ENCODE measurements around the gene ESYT2.
"Not testable (repeated sequence)": the region's sequence is repeated elsewhere in the genome, so short reads cannot be mapped to it uniquely, and the experiment has no call there.

Gene ESYT2

DNA sequence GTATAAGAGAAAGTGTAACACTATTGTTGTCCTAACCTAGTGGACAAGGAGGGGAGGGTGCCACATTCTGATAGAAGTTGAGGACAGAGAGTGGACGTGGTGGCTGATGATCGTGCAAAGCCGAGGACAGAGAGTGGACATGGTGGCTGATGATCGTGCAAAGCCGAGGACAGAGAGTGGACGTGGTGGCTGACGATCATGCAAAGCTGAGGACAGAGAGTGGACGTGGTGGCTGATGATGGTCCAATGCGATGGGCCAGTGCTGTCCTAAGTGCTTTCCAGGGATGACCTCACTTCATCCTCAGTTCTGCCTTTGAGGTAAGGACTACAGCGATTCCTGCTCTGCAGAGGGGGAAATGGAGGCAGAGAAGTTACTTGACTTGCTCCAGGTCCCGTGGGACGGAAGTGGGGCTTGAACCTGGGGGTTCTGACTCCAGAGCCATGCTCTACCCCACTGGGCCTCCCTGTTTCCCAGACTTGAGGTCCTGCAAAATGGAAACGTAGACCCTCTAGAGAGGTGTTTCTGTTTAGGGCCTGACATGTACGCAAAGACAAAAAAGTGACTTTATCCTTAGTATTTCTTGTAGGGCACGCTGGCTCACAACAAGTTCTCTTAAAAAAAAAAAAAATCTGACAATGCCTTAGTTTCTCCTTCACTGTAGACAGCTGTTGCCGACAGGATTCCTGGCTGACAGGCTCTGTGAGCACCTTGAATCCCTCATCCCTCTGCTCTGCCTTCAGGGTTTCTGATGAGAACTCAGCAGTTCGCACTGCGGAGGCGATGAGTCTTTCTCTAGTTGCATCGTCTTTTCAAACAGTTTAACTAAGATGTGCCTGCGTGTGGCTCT lies 104.4 kb downstream of the ESYT2 start:
- DNase-seq (ENCODE audit: low read depth): no peak

DNA sequence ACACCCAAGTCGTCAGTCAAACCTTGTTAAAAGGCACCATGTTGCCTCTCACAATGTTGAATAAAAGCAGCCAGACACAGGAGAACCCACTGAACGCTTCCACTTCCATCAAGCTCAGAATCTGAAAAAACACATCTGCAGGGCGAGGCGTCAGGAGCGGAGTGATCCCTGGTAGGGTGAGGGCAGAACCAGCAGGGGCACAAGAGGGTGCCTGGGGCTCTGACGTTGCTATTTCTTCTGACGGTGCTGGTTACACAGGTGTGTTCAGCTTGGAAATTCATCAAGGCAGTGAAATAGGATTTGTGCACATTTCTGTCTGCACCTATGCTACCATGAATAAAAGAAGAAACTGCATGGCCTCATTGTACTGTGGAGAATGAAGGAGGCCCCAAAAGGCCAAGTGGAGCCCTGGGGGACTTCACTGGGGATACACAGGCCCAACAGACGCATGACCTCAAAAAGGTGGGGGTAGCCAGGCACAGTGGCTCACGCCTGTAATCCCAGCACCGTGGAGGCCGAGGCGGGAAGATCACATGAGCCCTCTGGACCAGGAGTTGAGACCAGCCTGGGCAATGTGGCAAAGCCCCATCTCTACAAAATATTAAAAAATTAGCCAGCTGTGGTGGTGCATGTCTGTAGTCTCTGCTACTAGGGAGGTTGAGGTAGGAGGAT lies 105.5 kb downstream of the ESYT2 start:
- DNase-seq (ENCODE audit: low read depth): no peak

DNA sequence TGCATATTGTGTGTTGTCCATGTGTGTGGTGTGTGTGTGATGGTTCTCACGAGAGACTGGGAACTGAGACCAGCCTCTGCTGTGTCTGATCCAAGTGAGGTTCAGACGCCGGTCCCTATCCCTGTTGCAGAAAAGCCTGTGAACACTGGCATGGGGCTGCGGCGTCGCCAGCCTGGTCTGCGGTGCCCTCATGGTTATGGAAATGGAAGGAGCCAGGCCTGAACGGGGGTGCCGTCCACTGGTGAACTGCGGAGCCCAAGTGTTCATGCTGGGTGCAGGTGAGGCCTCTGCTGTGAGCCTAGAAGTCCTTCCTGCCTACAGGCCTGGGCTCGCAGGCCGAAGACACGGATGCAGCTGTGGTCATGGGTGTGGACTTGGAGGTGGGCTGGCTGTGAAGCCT lies 106.0 kb downstream of the ESYT2 start:
- DNase-seq (ENCODE audit: low read depth): no peak

DNA sequence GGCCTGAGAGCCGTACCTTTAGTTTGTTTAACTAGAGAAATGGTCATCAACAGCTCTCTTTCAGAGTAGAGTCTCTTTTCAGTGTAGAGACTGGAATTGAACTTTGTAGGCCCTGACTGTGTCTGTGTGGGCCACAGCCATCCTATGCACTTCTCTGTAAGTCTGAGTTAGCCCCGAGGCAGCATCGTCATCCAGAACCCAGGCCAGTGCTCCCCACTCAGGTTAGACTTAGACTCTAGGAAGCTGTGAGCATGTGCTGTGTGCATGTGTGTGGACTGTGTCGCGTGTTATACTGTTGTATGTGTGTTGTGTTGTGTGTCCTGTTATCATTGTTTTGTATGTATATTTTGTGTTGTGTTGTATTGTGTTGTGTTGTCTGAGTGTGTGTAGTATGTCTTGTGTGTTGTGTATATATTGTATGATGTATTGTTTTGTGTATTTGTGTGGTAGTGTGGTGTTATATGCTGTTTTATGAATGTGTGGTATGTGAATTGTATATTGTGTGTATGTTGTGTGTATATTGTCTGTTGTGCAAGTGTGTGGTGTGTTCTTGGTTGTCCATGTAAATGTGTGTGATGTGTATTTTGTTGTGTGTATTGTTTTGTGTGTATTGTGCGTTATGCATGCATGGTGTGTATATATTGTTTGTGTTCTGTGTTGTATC lies 106.6 kb downstream of the ESYT2 start:
- no peak for DNase-seq (ENCODE audit: low read depth)

DNA sequence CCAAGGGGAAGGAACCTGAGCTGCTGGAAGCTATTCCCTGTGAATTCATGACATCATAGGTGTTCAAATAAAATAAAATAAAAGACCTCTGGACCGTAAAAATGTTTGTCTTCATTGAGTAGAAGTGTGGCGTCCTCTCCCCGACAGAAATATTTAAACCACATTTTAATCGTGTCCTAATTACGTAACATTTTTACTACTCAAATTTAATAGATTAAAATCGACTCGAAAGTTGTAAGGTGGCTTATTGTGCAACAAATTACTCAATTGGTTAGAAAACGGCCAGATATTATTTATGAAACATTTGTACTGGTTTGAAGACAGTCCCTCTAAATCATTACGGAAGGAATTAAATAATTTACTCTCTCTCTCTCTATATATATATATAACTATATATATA lies 109.2 kb downstream of the ESYT2 start:
- DNase-seq (ENCODE audit: low read depth): no peak

DNA sequence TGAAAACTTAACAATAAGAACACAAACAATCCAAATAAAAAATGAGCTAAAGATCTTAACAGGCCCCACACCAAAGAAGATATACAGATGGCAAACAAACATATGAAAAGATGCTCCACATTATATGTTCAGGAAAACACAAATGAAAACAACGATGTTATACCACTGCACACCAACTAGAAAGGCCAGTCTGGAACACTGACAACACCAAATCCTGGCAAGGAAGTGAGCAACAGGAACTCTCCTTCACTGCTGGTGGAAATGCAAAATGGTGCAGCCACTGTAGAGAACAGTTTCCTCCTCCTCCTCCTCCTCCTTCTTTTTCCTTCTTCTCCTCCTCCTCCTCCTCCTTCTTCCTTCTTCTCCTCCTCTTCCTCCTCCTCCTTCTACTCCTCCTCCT lies 112.5 kb downstream of the ESYT2 start:
- no peak for DNase-seq (ENCODE audit: low read depth)

DNA sequence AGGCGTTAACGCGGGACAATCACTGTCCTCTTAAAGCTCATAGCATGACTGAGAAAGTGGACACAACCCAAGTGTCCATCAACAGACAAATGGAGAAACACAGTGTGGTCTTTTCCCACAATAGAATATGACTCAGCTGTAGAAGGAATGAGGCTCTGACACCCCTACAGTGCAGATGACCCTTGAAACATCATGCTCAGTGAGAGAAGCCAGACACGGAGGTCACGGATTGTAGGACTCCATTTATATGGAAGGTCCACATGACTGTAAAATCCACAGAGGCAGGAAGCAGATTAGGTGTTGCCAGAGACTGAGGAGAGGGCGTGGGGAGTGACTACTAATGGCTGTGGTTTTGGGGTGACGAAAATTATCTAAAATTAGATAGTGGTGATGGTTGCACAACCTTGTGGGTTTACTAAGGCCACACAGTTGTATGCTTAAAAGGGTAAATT lies 118.6 kb downstream of the ESYT2 start:
- peak; percentile 75 for DNase-seq (ENCODE audit: low read depth)

DNA sequence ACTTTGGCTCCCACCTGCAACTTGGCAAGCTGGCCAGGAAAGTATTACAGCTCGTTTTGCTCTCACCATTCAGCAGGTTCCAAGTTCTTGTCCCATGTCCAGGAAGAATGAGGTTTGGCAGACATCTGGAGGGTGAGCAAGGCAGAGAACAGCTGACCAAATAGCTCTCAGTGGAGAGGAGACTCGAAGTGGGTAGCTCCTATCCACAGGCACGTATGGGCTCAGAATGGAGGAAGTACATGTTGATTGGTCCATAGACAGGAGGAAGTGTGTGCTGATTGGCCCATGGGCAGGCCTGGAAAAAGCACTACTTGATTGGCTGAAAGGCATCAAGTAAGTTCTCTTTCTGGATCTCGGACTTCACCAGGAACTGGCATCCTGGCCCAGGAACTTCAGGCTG lies 121.7 kb downstream of the ESYT2 start:
- DNase-seq (ENCODE audit: low read depth): peak; percentile 10

DNA sequence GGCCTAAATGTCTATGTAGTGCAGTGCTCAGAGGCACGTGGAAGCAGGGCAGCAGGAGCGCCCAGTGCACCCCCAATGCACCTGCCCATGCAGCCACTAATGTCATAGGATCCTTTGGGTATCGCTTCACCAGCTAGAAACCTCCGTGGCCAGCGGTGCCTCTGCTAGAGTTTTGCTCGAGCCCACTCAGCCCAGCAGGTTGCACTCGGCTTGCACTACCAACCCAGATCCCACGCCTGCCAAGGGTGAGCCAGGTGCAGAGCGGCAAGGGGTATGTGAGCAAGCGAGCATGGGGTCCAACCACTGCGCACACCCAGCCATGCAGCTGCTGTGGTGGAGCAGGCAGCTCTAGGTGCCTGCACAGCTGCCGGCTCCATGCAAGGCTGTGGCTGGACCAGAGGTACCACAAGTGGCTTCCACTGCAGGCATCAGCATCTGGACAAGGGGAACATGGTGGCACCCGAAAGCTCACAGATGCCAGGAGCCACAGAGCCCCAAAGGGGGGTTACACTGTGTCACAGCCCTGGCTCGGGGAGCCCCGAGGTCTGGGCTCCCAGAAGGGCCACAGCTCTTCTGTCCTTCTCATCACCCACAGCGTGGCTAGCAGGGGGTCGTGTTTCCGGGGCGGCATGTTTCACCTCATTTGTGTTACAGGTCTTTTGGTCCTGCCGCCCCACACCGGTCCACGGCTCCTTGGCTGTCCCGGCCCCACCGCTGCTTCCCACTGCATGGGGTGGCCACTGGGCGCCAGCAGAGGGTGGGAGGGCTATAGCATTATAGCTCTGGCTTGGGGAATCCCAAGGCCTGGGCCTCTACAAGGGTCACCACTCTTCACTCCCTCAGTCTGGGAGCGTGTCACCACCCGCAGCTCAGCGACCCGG lies 122.4 kb downstream of the ESYT2 start:
- DNase-seq (ENCODE audit: low read depth): no peak

DNA sequence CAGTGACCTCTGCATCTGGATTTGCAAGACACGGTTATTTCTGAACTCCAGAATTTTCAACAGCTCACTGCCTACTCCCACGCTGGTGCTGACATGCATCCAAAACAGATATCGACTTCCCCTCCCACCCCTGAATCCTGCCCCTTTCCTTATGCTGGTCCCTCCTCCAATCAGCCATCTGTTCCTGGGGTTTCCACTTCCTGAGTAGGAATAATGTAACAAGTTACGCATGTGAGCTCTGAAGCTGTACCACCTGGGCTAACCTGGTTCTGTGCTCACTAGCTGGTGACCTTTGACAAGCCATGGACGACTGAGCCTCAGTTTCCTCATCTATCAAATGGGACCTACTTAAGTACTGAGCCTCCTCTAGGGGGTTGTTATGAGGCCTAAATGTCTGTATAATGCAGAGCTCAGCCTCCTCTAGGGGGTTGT lies 123.0 kb downstream of the ESYT2 start:
- no peak for DNase-seq (ENCODE audit: low read depth)

DNA sequence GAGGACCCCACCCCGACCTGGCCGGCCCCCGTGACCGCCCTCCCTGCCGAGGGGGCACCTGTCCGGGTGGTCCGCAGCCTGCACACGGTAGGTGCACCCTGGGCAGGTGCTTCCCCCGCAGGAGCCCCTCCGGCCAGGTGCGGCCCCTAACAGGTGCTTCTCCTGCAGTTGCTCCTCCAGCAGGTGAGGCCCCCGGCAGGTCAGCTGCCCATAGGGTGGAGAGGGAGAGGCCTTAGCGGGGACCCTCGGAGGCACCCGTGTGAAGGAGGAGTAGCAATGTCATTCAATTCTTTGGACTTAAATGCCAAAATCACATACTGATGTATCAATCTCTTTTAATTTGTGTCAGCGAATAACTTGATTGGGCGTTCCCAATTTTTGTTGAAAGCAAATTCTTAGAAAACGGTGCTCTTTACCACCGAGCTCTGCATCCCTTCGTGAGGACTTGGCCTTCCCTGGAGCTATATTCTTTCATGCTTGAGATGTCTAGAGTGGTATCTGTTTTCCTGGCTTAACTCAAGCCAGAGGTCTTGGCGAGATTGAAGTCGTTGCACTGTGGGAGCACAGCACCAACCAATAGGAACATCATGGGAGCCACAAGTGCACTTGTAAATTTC lies 124.0 kb downstream of the ESYT2 start:
- DNase-seq (ENCODE audit: low read depth): no peak

DNA sequence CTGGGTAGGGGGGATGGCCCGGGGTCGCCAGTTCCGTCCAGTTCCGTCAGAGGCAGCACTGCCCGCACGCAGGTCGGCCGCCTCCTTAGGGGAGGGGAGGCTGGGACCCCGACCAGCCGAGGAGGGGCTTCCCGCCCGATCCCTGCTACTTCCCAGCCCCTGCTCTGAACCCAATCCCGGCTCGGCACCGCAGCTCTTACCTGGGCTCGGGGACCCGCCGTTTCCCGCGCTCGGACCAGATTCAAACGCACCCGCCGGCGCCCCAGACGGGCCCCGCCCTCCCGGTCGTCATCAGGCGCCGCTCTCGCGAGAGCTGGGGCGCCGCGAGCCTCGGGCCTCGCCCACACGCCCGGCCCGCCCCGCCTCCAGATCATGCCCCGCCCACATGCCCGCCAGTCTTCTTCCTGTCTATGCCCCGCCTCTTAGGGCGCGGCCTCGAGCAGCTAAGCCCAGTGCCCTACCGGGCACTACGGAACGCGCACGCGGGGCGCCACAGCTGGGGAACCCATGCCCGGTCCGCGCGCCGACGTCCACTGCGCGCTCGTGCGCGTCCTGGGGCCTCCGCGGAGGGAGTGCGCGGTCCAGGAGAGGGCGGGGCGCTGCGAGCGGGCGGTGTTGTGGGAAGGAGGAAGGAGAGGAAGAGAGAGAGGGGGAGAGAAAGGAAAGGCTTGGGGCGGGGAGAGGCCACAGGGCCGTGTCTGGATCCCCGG lies 124.6 kb downstream of the ESYT2 start, which contains the start of gene NCAPG2:
Gene NCAPG2, minus strand, starts transcription at position 281 of the 710 bp plus-strand sequence. CDS start 2,905 bp downstream, outside the sequence.
- peak; percentile 97 for DNase-seq (ENCODE audit: low read depth)

DNA sequence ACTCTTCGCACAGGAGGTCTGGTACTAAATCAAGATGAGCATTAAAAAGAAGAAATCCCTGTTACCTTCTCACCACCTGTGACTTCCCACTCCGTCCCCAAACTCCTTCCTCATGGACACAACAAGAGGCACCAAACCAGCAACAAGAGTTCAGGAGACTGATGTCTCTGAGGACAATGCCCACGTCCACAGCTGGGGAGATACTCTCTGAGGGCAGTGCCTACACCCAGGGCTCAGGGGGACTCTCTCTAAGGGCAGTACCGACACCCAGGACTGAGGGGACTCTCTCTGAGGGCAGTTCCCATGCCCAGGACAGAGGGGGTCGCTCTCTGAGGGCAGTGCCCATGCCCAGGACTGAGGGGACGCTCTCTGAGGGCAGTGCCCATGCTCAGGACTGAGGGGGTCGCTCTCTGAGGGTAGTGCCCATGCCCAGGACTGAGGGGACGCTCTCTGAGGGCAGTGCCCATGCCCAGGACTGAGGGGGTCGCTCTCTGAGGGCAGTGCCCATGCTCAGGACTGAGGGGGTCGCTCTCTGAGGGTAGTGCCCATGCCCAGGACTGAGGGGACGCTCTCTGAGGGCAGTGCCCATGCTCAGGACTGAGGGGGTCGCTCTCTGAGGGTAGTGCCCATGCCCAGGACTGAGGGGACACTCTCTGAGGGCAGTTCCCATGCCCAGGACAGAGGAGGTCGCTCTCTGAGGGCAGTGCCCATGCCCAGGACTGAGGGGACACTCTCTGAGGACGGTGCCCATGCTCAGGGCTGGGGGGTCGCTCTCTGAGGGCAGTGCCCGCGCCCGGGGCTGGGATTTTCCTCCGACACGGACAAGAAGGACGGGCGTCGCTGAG lies 125.4 kb downstream of the ESYT2 start:
- DNase-seq (ENCODE audit: low read depth): not testable (repeated sequence)

DNA sequence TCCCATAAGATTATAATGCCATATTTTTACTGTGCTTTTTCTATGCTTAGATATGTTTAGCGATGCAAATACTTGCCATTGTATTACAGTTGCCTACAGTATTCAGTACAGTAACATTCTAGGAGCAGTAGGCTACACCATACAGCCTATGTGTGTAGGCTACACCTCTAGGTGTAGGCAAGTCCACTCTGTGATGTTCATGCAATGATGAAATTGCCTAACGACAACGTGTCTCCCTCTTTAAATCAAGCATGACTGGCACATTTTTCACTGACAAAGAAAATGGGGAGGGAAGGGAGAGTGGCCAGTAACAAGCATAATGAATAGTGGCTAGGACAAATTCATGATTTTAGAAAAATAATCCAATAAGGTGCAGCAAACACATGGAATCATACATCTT lies 126.4 kb downstream of the ESYT2 start:
- no peak for DNase-seq (ENCODE audit: low read depth)

DNA sequence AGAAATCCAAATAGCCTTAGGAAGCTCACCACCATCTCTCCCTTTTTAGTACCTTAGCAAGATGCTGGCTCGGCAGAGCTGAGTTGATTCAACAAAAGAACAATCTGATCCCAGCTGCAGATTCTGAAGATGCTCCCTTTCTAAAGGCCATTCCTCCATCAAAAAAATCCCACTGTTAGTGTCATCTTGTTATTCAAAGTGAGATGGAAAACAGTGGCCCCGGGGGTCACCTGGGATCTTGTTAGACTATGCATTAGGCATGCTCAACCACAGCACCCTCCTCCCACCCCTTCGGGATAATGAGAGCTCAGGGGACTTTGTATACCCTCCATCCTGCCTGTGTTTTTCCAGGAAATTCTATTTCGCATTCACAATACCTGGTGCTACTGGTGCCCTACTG lies 127.1 kb downstream of the ESYT2 start:
- no peak for DNase-seq (ENCODE audit: low read depth)

DNA sequence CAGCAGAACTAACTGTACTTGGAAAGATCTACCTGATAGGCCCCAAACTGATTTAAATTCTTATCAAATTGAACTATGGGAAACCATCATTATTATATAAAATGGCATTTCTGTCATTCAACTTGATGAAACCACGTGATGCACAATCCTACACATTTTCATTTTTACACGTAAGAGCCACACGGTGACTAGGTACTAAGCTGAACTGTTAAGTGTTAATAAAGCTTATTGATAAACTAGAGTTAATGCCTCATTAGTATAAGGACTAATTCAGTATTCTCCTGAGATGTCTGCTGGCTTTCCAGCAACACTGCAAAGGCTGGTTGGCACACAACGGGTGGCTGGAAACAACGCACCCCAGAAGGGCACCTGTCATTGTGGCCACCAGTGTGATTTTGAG lies 129.3 kb downstream of the ESYT2 start:
- no peak for DNase-seq (ENCODE audit: low read depth)

DNA sequence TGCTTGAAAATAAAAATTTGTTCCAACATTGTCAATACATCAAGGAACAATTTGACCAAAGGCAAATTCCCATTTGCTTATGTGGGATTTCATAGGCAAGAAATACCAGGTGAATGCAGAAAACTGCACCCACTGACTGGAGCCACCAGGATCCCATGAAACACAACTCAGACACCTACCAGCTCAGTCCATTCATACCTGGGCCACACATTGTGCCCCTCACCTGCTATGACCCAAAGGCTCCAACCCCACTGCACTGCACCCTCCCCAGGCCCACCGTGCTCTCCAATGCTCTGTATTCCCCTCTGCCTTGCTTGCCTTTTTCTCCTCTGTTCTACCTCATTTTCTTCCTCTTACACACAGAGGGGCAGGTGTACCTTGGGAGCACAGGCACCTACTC lies 130.0 kb downstream of the ESYT2 start:
- DNase-seq (ENCODE audit: low read depth): no peak

DNA sequence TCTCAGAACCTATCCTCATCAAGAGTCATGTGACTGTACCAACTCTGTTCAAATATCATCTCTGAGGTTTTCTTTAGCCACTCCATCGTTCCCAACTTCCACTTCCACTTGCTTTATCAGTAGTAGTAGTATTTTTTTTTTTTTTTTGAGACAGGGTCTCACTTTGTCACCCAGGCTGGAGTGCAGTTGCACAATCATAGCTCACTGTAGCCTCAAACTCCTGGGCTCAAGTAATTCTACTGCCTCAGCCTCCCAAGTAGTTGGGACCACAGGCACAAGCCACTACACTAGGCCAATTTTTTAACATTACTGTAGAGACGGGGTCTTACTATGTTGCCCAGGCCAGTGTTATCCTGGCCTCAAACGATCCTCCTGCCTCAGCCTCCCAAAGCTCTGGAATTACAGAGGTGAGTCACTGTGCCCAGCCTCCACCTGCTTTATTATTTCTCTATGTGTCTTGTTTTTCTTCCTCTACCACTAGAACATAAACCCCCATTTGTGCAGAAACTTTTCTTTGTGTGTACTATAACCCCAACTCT lies 130.6 kb downstream of the ESYT2 start:
- no peak for DNase-seq (ENCODE audit: low read depth)

DNA sequence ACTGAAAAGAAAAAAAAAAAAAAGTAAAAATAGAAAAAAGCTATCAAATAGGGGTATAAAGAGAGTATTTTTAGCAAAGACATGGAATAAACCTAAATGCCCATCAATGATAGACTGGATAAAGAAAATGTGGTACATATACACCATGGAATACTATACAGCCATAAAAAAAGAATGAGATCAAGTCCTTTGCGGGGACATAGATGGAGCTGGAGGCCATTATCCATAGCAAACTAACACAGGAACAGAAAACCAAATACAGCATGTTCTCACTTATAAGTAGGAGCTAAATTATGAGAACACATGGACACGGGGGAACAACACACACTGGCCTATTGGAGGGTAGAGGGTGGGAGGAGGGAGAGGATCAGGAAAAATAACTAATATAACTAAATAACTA lies 131.7 kb downstream of the ESYT2 start:
- DNase-seq (ENCODE audit: low read depth): not testable (repeated sequence)
